ENCODE data around the gene LAMA3.

GRCh38 chr18:23842305-23842704, 153.1 kb downstream of the LAMA3 start:
- TF ChIP-seq POLR2A (IDR thresholded peaks at IDR 0.05; ENCODE audit: borderline replicate concordance, extremely low read depth, insufficient read depth, insufficient read length) (no peak), CTCF (IDR thresholded peaks at IDR 0.05 in 2 of 3, conservative IDR thresholded peaks at IDR 0.05 in 1 of 3; ENCODE audit: borderline replicate concordance in 1 of 3, insufficient read depth in 1 of 3, low read depth in 2 of 3, low read length in 2 of 3) (no peak), EZH2 (IDR thresholded peaks at IDR 0.05) (no peak), FOSL1 (IDR thresholded peaks at IDR 0.05; ENCODE audit: low read depth) (no peak), EGR1 (IDR thresholded peaks at IDR 0.05; ENCODE audit: low read depth) (no peak), POLR2AphosphoS5 (IDR thresholded peaks at IDR 0.05; ENCODE audit: low read depth, low read length) (no peak), ZFX (IDR thresholded peaks at IDR 0.05) (no peak)

Data from HCT116 (cell line).